ENCODE measurements around the gene NFIA.

NFIA gene

DNA sequence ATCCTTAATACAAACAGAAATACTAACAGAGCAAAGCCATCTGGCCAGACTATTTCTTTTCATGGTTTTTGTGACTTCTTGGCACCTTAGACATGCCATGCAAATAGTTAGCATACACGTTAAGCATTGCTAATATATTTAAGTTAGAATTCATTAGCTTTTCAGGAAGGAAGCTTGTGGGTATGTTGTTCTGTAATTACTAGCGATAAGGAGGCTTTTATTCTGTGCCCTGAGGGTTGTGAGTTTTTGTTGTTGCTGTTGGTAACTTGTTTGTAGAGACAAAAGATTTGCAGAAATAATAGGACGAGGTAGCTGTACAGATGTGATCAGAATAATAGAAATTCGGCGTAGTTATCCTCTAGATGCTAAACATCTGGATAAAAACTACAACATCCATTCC is 337.3 kb downstream of the NFIA start:
- peaks cover 0 to 10% (median 0%) of the 10 kb centered on the region in 5 donors for H3K4me1 ChIP-seq (ENCODE audit: control insufficient read depth in 5 of 5, insufficient read depth in 5 of 5, low read length in 5 of 5)
- no peak overlapping the region for H3K4me3 ChIP-seq (ENCODE audit: low read depth in 1 of 5, low read length in 5 of 5)
- H3K9ac ChIP-seq (ENCODE audit: low read length in 5 of 5), result no peak overlapping the region
- no peak overlapping the region for H3K27ac ChIP-seq (ENCODE audit: low read depth, low read length)
- peaks cover 5 to 13% (median 9%) of the 10 kb centered on the region in 5 donors for H3K36me3 ChIP-seq (ENCODE audit: control insufficient read depth in 5 of 5, insufficient read depth in 5 of 5, low read length in 5 of 5)
- no peaks in the 10 kb centered on the region for H3K27me3 ChIP-seq (ENCODE audit: control insufficient read depth in 5 of 5, insufficient read depth in 4 of 5, low read length in 5 of 5)
- no peaks in the 10 kb centered on the region for H3K9me3 ChIP-seq (ENCODE audit: control insufficient read depth in 5 of 5, low read length in 5 of 5)

DNA sequence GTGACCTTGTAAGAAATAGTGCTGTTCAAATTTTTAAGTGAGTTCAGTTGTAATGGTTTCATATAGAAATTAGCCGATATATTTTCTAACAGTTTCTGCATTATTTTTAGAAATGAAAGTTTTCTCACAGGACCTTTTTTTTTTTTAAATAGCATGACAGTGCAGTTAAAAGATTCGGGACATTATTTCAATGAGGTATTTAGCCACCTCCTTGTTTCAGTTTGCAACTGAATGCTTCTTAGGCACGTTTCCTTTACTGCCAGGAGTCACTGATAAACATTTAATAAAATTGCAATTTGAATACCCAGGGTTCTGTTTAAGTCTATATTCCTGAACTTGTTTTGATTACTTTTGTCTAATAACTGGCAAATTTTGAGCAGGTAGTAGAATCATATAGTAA is 337.9 kb downstream of the NFIA start:
- Histone ChIP-seq H3K27ac (ENCODE audit: low read depth, low read length) (no peak overlapping the region), H3K9me3 (ENCODE audit: control insufficient read depth in 5 of 5, low read length in 5 of 5) (no peaks in the 10 kb centered on the region), H3K4me1 (ENCODE audit: control insufficient read depth in 5 of 5, insufficient read depth in 5 of 5, low read length in 5 of 5) (peaks cover 0 to 10% (median 0%) of the 10 kb centered on the region in 5 donors), H3K36me3 (ENCODE audit: control insufficient read depth in 5 of 5, insufficient read depth in 5 of 5, low read length in 5 of 5) (peaks cover 5 to 13% (median 9%) of the 10 kb centered on the region in 5 donors), H3K4me3 (ENCODE audit: low read depth in 1 of 5, low read length in 5 of 5) (no peak overlapping the region), H3K9ac (ENCODE audit: low read length in 5 of 5) (no peak overlapping the region), H3K27me3 (ENCODE audit: control insufficient read depth in 5 of 5, insufficient read depth in 4 of 5, low read length in 5 of 5) (no peaks in the 10 kb centered on the region)

DNA sequence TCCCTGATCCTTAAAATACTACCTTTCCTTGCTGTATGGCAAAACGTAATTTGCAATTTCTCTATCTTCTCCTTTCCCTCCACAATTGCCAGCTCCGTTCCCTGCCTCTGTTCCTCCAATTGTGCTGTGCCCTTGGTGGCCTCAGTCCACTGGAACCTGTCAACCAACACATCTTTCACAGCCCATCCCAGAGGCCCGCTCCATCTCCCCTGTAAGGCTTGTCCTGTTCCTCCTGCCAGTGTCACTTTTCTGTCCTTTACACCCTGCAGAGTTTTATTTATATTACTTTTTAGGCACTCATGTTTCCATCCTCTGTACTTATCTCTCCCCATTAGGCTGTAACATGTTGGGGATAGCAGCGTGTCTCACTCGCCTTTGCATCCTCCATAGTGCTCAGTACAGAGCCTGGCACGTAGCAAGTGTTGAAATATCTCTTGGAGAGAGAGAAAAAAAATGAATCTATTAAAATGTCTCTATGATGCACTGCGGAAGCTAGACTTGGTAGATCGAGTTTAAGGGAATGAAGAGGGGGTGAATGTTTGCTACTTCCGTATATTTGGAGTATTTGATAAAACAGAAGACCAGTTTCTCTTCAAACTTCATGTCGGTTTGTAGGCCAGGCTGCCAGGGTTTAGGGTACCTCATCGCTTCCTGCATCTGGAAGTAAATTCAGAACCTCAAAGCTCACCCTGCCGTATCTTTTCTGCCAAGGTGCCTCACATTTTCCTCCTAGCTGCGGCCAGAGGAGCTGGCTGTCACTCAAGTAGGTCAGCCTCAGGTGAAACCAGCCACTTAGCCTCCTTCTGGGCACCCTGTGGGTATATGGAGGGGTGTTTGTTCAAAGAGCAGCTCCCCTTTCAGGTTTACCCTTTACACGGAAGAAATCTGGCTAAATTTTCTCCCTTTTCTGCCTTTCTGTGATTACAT is 338.8 kb downstream of the NFIA start:
- peaks cover 5 to 14% (median 11%) of the 10 kb centered on the region in 5 donors for H3K36me3 ChIP-seq (ENCODE audit: control insufficient read depth in 5 of 5, insufficient read depth in 5 of 5, low read length in 5 of 5)
- no peaks in the 10 kb centered on the region for H3K27me3 ChIP-seq (ENCODE audit: control insufficient read depth in 5 of 5, insufficient read depth in 4 of 5, low read length in 5 of 5)
- H3K9me3 ChIP-seq (ENCODE audit: control insufficient read depth in 5 of 5, low read length in 5 of 5), result no peaks in the 10 kb centered on the region
- no peak overlapping the region for H3K27ac ChIP-seq (ENCODE audit: low read depth, low read length)
- H3K9ac ChIP-seq (ENCODE audit: low read length in 5 of 5), result no peak overlapping the region
- H3K4me1 ChIP-seq (ENCODE audit: control insufficient read depth in 5 of 5, insufficient read depth in 5 of 5, low read length in 5 of 5), result peaks cover 0 to 15% (median 0%) of the 10 kb centered on the region in 5 donors
- no peak overlapping the region for H3K4me3 ChIP-seq (ENCODE audit: low read depth in 1 of 5, low read length in 5 of 5)

DNA sequence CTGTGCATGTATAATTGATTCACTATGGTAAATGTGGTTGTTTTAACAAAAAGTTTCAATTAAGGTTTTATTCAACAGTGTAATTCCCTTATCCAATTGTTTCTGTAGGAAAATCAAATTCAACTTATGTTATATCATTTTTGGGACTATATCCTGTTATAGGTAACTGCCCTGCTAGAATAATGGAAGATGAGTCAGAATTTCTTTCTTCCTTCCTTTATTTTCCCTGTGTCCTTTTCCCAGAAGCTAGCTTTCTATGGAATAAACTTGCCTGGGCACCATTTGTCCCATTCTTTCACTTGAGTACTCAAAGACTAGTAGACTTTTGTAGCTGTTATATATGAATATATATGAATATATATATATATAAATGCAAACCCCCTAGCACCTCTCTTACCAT is 341.3 kb downstream of the NFIA start:
- peaks cover 0 to 20% (median 6%) of the 10 kb centered on the region in 5 donors for H3K4me1 ChIP-seq (ENCODE audit: control insufficient read depth in 5 of 5, insufficient read depth in 5 of 5, low read length in 5 of 5)
- H3K9ac ChIP-seq (ENCODE audit: low read length in 5 of 5), result no peak overlapping the region
- H3K9me3 ChIP-seq (ENCODE audit: control insufficient read depth in 5 of 5, low read length in 5 of 5), result no peaks in the 10 kb centered on the region
- H3K36me3 ChIP-seq (ENCODE audit: control insufficient read depth in 5 of 5, insufficient read depth in 5 of 5, low read length in 5 of 5), result peaks cover 5 to 20% (median 9%) of the 10 kb centered on the region in 5 donors
- no peak overlapping the region for H3K4me3 ChIP-seq (ENCODE audit: low read depth in 1 of 5, low read length in 5 of 5)
- H3K27me3 ChIP-seq (ENCODE audit: control insufficient read depth in 5 of 5, insufficient read depth in 4 of 5, low read length in 5 of 5), result no peaks in the 10 kb centered on the region
- H3K27ac ChIP-seq (ENCODE audit: low read depth, low read length), result no peak overlapping the region

DNA sequence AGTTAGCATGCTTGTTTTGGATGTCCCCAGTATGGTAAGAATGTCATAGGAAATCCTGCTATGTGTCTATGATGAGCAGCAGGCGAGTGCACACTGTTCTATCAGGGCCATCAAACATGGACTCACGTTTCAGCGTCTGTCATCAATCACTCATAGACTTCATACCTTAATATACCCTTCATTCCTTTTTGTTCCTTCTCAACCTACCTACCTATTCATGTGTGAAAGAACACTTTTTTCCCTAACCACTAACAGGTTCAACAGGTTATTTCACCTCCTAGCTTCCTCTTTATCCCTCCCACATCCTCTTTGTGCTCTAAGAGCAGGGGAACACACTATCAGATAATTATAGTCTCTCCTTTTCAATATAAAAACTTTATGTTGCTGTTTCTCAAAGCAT is 342.0 kb downstream of the NFIA start:
- Histone ChIP-seq H3K9ac (ENCODE audit: low read length in 5 of 5) (no peak overlapping the region), H3K27ac (ENCODE audit: low read depth, low read length) (no peak overlapping the region), H3K9me3 (ENCODE audit: control insufficient read depth in 5 of 5, low read length in 5 of 5) (no peaks in the 10 kb centered on the region), H3K4me3 (ENCODE audit: low read depth in 1 of 5, low read length in 5 of 5) (no peak overlapping the region), H3K27me3 (ENCODE audit: control insufficient read depth in 5 of 5, insufficient read depth in 4 of 5, low read length in 5 of 5) (no peaks in the 10 kb centered on the region), H3K36me3 (ENCODE audit: control insufficient read depth in 5 of 5, insufficient read depth in 5 of 5, low read length in 5 of 5) (peaks cover 3 to 15% (median 9%) of the 10 kb centered on the region in 5 donors), H3K4me1 (ENCODE audit: control insufficient read depth in 5 of 5, insufficient read depth in 5 of 5, low read length in 5 of 5) (peaks cover 0 to 17% (median 6%) of the 10 kb centered on the region in 5 donors)

DNA sequence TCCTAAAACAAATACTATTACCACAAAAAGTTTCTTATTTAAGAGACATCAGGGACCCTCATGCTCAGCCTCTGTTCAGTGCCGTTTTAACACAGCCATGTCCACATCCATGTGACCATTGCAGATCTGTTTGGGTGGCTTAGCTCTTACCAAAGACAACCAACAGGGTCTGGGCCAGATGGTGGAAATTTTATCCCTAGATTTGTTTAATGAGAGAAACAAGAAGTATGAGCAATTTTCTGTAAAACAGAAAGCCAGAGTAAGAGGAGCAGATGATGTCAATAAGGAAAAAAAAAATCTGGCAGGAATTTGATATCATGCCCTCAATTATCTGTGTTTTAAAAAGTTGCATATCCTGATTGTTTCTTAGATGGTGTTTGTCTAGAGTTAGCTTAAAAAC is 342.7 kb downstream of the NFIA start:
- Histone ChIP-seq H3K4me3 (ENCODE audit: low read depth in 1 of 5, low read length in 5 of 5) (no peak overlapping the region), H3K9me3 (ENCODE audit: control insufficient read depth in 5 of 5, low read length in 5 of 5) (no peaks in the 10 kb centered on the region), H3K36me3 (ENCODE audit: control insufficient read depth in 5 of 5, insufficient read depth in 5 of 5, low read length in 5 of 5) (peaks cover 3 to 15% (median 9%) of the 10 kb centered on the region in 5 donors), H3K4me1 (ENCODE audit: control insufficient read depth in 5 of 5, insufficient read depth in 5 of 5, low read length in 5 of 5) (peaks cover 0 to 10% (median 6%) of the 10 kb centered on the region in 5 donors), H3K27me3 (ENCODE audit: control insufficient read depth in 5 of 5, insufficient read depth in 4 of 5, low read length in 5 of 5) (no peaks in the 10 kb centered on the region), H3K27ac (ENCODE audit: low read depth, low read length) (no peak overlapping the region), H3K9ac (ENCODE audit: low read length in 5 of 5) (no peak overlapping the region)

DNA sequence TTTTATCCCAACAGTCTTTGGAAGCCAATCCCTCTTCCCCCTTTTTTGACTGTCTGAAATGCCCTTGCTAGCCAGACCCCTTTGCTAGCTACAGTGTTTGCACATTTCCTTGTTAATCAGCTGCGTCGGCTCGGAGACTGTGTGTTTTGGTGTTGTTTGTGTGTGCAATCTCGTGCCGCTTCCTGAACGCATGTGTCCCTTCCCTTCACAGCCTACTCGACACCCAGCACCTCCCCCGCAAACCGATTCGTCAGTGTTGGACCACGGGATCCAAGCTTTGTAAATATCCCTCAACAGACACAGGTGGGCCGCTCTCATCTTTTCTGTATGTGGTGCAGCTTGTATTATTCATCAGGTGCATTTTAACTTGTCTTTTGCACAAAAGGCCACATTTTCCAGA is 343.9 kb downstream of the NFIA start:
- Histone ChIP-seq H3K36me3 (ENCODE audit: control insufficient read depth in 5 of 5, insufficient read depth in 5 of 5, low read length in 5 of 5) (peaks cover 3 to 15% (median 10%) of the 10 kb centered on the region in 5 donors), H3K4me3 (ENCODE audit: low read depth in 1 of 5, low read length in 5 of 5) (no peak overlapping the region), H3K27me3 (ENCODE audit: control insufficient read depth in 5 of 5, insufficient read depth in 4 of 5, low read length in 5 of 5) (no peaks in the 10 kb centered on the region), H3K27ac (ENCODE audit: low read depth, low read length) (no peak overlapping the region), H3K9me3 (ENCODE audit: control insufficient read depth in 5 of 5, low read length in 5 of 5) (no peaks in the 10 kb centered on the region), H3K9ac (ENCODE audit: low read length in 5 of 5) (no peak overlapping the region), H3K4me1 (ENCODE audit: control insufficient read depth in 5 of 5, insufficient read depth in 5 of 5, low read length in 5 of 5) (peaks cover 0 to 10% (median 6%) of the 10 kb centered on the region in 5 donors)

DNA sequence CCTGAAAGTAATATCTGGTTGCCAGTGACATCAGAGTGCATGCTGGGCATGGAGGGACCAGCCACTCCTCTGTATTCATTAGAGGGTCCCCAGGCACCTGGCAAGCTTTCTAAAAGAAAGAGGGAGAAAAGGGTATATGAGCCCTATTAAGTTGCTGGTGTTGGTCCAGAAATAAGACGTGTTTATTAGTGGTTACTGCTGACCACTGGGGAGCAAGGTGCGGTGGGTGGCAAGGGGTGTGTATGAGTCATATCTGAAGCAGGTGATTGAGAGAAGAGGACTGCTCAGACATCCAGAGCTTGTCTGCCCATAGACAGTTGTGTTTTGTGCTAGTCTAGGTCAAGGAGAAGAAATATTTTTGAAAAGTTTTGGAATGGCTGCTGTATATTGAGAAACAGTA is 344.5 kb downstream of the NFIA start:
- H3K27ac ChIP-seq (ENCODE audit: low read depth, low read length), result no peak overlapping the region
- H3K4me1 ChIP-seq (ENCODE audit: control insufficient read depth in 5 of 5, insufficient read depth in 5 of 5, low read length in 5 of 5), result peaks cover 0 to 10% (median 6%) of the 10 kb centered on the region in 5 donors
- no peak overlapping the region for H3K4me3 ChIP-seq (ENCODE audit: low read depth in 1 of 5, low read length in 5 of 5)
- no peak overlapping the region for H3K9ac ChIP-seq (ENCODE audit: low read length in 5 of 5)
- H3K36me3 ChIP-seq (ENCODE audit: control insufficient read depth in 5 of 5, insufficient read depth in 5 of 5, low read length in 5 of 5), result peaks cover 0 to 15% (median 10%) of the 10 kb centered on the region in 5 donors
- H3K9me3 ChIP-seq (ENCODE audit: control insufficient read depth in 5 of 5, low read length in 5 of 5), result no peaks in the 10 kb centered on the region
- H3K27me3 ChIP-seq (ENCODE audit: control insufficient read depth in 5 of 5, insufficient read depth in 4 of 5, low read length in 5 of 5), result no peaks in the 10 kb centered on the region

DNA sequence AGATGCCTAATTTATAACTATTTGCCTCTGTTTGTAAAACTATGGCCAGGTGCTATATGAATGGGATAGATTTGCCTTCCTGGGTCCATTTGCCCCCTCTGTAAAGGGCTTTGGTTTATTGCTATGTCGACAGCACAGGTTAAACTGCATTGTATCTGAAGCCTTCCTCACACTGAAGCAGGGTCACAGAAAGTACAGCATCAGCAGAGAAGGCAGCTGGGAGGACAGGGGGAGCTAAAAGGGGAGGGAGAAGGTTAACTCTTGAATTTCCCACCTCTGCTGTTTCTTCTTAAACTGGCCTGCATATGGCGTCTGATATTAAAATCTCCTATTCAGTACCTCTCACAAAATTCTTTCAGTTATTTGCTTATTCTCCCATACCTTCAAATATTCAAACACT is 345.1 kb downstream of the NFIA start:
- Histone ChIP-seq H3K36me3 (ENCODE audit: control insufficient read depth in 5 of 5, insufficient read depth in 5 of 5, low read length in 5 of 5) (peaks cover 0 to 12% (median 5%) of the 10 kb centered on the region in 5 donors), H3K27me3 (ENCODE audit: control insufficient read depth in 5 of 5, insufficient read depth in 4 of 5, low read length in 5 of 5) (no peaks in the 10 kb centered on the region), H3K4me3 (ENCODE audit: low read depth in 1 of 5, low read length in 5 of 5) (no peak overlapping the region), H3K4me1 (ENCODE audit: control insufficient read depth in 5 of 5, insufficient read depth in 5 of 5, low read length in 5 of 5) (peaks cover 0 to 10% (median 6%) of the 10 kb centered on the region in 5 donors), H3K9ac (ENCODE audit: low read length in 5 of 5) (no peak overlapping the region), H3K9me3 (ENCODE audit: control insufficient read depth in 5 of 5, low read length in 5 of 5) (no peaks in the 10 kb centered on the region), H3K27ac (ENCODE audit: low read depth, low read length) (no peak overlapping the region)

DNA sequence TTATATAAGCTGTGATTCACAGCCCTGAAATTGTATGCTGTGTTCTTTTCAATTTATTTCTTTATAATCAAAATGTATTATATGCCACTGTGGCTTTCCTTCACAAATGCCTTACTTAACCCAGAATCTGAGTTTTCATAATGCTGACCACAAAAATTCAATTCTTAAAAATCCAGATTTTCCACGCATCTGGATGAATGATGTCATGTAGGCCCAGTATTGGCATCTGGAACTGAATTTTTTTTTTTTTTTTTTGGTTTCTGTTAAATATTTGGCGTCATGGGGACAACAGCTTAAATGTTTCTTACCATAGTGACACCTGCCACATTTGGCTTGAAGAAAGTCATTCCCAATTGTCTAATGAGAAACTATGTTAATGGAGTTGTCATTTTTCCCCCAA is 345.8 kb downstream of the NFIA start:
- Histone ChIP-seq H3K9me3 (ENCODE audit: control insufficient read depth in 5 of 5, low read length in 5 of 5) (no peaks in the 10 kb centered on the region), H3K4me3 (ENCODE audit: low read depth in 1 of 5, low read length in 5 of 5) (no peak overlapping the region), H3K36me3 (ENCODE audit: control insufficient read depth in 5 of 5, insufficient read depth in 5 of 5, low read length in 5 of 5) (peaks cover 0 to 10% (median 3%) of the 10 kb centered on the region in 5 donors), H3K9ac (ENCODE audit: low read length in 5 of 5) (no peak overlapping the region), H3K27ac (ENCODE audit: low read depth, low read length) (no peak overlapping the region), H3K4me1 (ENCODE audit: control insufficient read depth in 5 of 5, insufficient read depth in 5 of 5, low read length in 5 of 5) (peaks cover 0 to 12% (median 6%) of the 10 kb centered on the region in 5 donors), H3K27me3 (ENCODE audit: control insufficient read depth in 5 of 5, insufficient read depth in 4 of 5, low read length in 5 of 5) (no peaks in the 10 kb centered on the region)
